Suprapubic skin (tissue), 4 donors: ENCODE results near the gene ZFAND6. TPM values are rescaled to one million over a fixed set of nuclear protein-coding genes. Genes with fewer than 3 reads are reported as not detected.
"Not testable (repeated sequence)": the region's sequence is repeated elsewhere in the genome, so short reads cannot be mapped to it uniquely, and the experiment has no call there.

Experiments
- DNase-seq, 2 donors: peaks; one replicate each; pipeline ENCODE4 v3.0.0-alpha.2; 2019; ENCODE audit warnings: low spot score in 2 of 2
- H3K27ac ChIP-seq: fragments of 200-600 bp; sonication (generic); one replicate; pipeline ENCODE4 v1.5.1; 2019
- H3K27me3 ChIP-seq: fragments of 200-600 bp; sonication (generic); one replicate; pipeline ENCODE4 v1.5.1; 2019
- H3K36me3 ChIP-seq: fragments of 200-600 bp; sonication (generic); one replicate; pipeline ENCODE4 v1.5.1; 2019
- H3K4me1 ChIP-seq: fragments of 200-600 bp; sonication (generic); one replicate; pipeline ENCODE4 v1.5.1; 2019
- H3K4me3 ChIP-seq: fragments of 200-600 bp; sonication (generic); one replicate; pipeline ENCODE4 v1.5.1; 2019; ENCODE audit warnings: mild to moderate bottlenecking
- H3K9me3 ChIP-seq: fragments of 200-600 bp; sonication (generic); one replicate; pipeline ENCODE4 v1.5.1; 2019
- EP300 ChIP-seq: sonication (generic); formaldehyde crosslinking; IDR thresholded peaks from one replicate; pipeline ENCODE4 v1.6.1; 2017; ENCODE audit warnings: antibody characterized with exemption
- POLR2A ChIP-seq, 2 donors: fragments of 450-650 bp; IDR thresholded peaks; one replicate each; pipeline ENCODE4 v1.6.1; 2017; ENCODE audit warnings: antibody characterized with exemption in 2 of 2, mild to moderate bottlenecking in 2 of 2, moderate library complexity in 2 of 2
- POLR2AphosphoS5 ChIP-seq, 3 donors: sonication (generic); formaldehyde crosslinking; IDR thresholded peaks; one replicate each; pipeline ENCODE4 v1.6.1; 2017; ENCODE audit warnings: antibody characterized with exemption in 3 of 3
- WGBS: methylation state at CpG from one replicate; pipeline ENCODE4 v1.1.5; 2018; 5-methylcytosine and 5-hydroxymethylcytosine counted together
- total RNA-seq, 4 donors: library from RNA; depleted of rRNA; stranded (reverse); fragments of >200 nt; gene quantifications; one replicate each; pipeline ENCODE4 v1.1.0, GENCODE V29; 2016
- TF ChIP-seq, protein P1 (sequence below), 2 donors: fragments of 200-600 bp in 1 of 2; fragments of 450-650 bp in 1 of 2; sonication (generic) in 1 of 2; IDR thresholded peaks; one replicate each; pipeline ENCODE4 v1.5.1; 2016 to 2019; ENCODE audit warnings: antibody characterized with exemption in 2 of 2, mild to moderate bottlenecking in 1 of 2, moderate library complexity in 1 of 2

Gene ZFAND6
- total RNA-seq, 4 donors from 2014 or later: 47.9 to 107 (median 80.9) TPM

- TF ChIP-seq, protein P1, sequence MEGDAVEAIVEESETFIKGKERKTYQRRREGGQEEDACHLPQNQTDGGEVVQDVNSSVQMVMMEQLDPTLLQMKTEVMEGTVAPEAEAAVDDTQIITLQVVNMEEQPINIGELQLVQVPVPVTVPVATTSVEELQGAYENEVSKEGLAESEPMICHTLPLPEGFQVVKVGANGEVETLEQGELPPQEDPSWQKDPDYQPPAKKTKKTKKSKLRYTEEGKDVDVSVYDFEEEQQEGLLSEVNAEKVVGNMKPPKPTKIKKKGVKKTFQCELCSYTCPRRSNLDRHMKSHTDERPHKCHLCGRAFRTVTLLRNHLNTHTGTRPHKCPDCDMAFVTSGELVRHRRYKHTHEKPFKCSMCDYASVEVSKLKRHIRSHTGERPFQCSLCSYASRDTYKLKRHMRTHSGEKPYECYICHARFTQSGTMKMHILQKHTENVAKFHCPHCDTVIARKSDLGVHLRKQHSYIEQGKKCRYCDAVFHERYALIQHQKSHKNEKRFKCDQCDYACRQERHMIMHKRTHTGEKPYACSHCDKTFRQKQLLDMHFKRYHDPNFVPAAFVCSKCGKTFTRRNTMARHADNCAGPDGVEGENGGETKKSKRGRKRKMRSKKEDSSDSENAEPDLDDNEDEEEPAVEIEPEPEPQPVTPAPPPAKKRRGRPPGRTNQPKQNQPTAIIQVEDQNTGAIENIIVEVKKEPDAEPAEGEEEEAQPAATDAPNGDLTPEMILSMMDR (IDR thresholded peaks at IDR 0.05): no peak
- TF ChIP-seq EP300: no peak
- no peak for TF ChIP-seq POLR2A (IDR thresholded peaks at IDR 0.05)
- no peak for TF ChIP-seq POLR2AphosphoS5 (IDR thresholded peaks at IDR 0.05)
- Histone ChIP-seq H3K9me3 (no peaks in the 10 kb centered on the region), H3K4me1 (no peaks in the 10 kb centered on the region), H3K27ac (no peak overlapping the region), H3K36me3 (no peaks in the 10 kb centered on the region), H3K27me3 (no peaks in the 10 kb centered on the region), H3K4me3 (no peak overlapping the region)
- 64% methylated on average over 1 of the region's 1 CpG for WGBS
- DNase-seq: no peak
Measured at GRCh38 chr15:80042568-80042967, 16.9 kb upstream of the ZFAND6 start.

DNA sequence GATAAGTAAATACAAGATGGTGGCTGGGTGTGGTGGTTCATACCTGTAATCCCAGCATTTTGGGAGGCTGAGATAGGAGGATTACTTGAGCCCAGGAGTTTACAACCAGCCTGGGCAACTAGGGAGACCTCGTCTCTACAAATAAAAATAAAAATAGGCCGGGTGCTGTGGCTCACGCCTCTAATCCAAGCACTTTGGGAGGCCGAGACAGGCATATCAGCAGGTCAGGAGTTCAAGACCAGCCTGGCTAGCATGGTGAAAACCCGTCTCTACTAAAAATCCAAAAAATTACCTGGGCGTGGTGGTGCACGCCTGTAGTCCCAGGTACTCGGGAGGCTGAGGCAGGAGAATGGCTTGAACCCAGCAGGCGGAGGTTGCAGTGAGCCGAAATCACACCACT lies 14.3 kb upstream of the ZFAND6 start:
- not testable (repeated sequence) for H3K4me1 ChIP-seq, H3K36me3 ChIP-seq, H3K27ac ChIP-seq, H3K9me3 ChIP-seq, DNase-seq, H3K27me3 ChIP-seq, H3K4me3 ChIP-seq
- WGBS: 96% methylated on average over 10 of the region's 10 CpGs

DNA sequence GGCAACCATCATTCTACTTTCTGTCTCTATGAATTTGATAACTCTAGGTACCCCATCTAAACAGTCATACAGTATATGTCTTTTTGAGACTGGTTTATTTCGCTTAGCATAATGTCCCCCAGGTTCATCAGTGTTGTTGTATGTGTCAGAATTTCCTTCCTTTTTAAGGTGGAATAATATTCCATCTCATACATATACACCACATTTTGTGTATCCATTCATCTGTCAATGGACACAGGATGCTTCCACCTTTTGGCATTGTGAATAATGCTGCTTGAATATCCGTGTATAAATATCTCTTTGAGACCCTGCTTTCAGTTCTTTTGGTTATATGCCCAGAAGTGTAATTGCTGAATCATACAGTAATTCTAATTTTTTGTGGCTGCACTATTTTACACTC lies 10.4 kb upstream of the ZFAND6 start:
- H3K4me3 ChIP-seq: no peak overlapping the region
- TF ChIP-seq, protein P1 (IDR thresholded peaks at IDR 0.05): no peak
- no peak for TF ChIP-seq POLR2A (IDR thresholded peaks at IDR 0.05)
- TF ChIP-seq POLR2AphosphoS5 (IDR thresholded peaks at IDR 0.05): no peak
- no peak for TF ChIP-seq EP300
- no peaks in the 10 kb centered on the region for H3K27me3 ChIP-seq
- no peaks in the 10 kb centered on the region for H3K9me3 ChIP-seq
- DNase-seq: no peak
- 41% methylated on average over 2 of the region's 2 CpGs for WGBS
- no peaks in the 10 kb centered on the region for H3K4me1 ChIP-seq
- H3K36me3 ChIP-seq: no peaks in the 10 kb centered on the region
- H3K27ac ChIP-seq: no peak overlapping the region

DNA sequence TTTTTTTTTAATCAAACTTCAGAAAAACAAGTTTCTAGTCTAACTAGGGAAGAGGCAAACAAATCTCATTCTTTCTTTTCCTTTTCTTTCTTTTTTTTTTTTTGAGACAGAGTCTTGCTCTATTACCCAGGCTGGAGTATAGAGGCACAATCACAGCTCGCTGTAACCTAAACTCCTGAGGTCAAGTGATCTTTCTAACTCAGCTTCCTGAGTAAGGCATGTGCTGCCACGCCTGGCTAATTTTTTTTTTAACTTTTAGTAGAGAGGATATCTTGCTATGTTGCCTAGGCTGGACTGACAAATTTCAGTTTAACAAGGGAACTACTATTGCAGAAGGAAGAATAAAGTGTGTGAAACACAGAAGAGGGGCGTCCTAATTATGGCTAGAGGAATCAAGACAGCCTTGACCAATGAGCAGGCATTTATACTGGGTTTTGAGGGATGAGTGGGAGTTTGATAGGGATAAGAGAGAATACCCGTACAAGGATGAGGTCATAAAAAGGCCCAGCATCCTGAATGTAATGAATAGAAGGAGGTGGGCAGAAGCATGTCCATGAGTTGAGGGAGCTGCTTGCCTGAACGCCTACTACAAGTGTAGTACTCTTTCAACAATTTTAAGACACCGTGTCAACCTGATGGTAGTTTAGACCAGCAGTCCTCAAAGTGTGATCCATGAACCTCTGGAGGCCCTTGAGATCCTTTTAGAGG lies 6.7 kb upstream of the ZFAND6 start:
- WGBS: 78% methylated on average over 6 of the region's 6 CpGs
- no peak overlapping the region for H3K4me3 ChIP-seq
- no peaks in the 10 kb centered on the region for H3K9me3 ChIP-seq
- DNase-seq: no peak
- no peak for TF ChIP-seq POLR2AphosphoS5 (IDR thresholded peaks at IDR 0.05)
- TF ChIP-seq, protein P1 (IDR thresholded peaks at IDR 0.05): no peak
- TF ChIP-seq EP300: no peak
- no peak for TF ChIP-seq POLR2A (IDR thresholded peaks at IDR 0.05)
- no peak overlapping the region for H3K27ac ChIP-seq
- H3K4me1 ChIP-seq: no peaks in the 10 kb centered on the region
- no peaks in the 10 kb centered on the region for H3K36me3 ChIP-seq
- no peaks in the 10 kb centered on the region for H3K27me3 ChIP-seq

DNA sequence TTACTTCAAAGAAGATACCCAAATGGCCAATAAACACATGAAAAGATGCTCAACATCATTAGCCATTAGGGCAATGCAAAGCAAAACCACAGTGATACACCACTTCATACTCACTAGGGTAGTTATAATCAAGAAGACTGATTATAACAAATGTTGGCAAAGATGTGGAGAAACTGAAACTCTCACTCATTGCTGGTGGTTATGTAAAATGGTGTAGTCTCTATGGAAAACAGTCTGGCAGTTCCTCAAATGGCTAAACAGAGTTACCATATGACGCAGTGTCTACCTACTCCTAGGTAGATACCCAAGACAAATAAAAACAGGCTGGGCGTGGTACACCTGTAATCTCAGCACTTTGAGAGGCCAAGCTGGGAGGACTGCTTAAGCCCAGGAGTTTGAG lies 3.5 kb upstream of the ZFAND6 start:
- Histone ChIP-seq H3K4me1 (peaks cover 12% of the 10 kb centered on the region), H3K27ac (no peak overlapping the region), H3K9me3 (no peaks in the 10 kb centered on the region), H3K36me3 (no peaks in the 10 kb centered on the region), H3K27me3 (no peaks in the 10 kb centered on the region), H3K4me3 (no peak overlapping the region)
- no peak for DNase-seq
- 88% methylated on average over 2 of the region's 2 CpGs for WGBS
- TF ChIP-seq POLR2A (IDR thresholded peaks at IDR 0.05) (no peak), POLR2AphosphoS5 (IDR thresholded peaks at IDR 0.05) (no peak)

- Histone ChIP-seq H3K27ac (no peak overlapping the region), H3K4me3 (no peak overlapping the region), H3K27me3 (no peaks in the 10 kb centered on the region), H3K36me3 (no peaks in the 10 kb centered on the region), H3K9me3 (no peaks in the 10 kb centered on the region), H3K4me1 (peaks cover 28% of the 10 kb centered on the region)
- no peak for DNase-seq
- TF ChIP-seq, protein P1 (IDR thresholded peaks at IDR 0.05): no peak
- TF ChIP-seq POLR2A (IDR thresholded peaks at IDR 0.05): no peak
- TF ChIP-seq EP300: no peak
- no peak for TF ChIP-seq POLR2AphosphoS5 (IDR thresholded peaks at IDR 0.05)
- 59% methylated on average over 6 of the region's 6 CpGs for WGBS
Measured at GRCh38 chr15:80058044-80058443, 1.4 kb upstream of the ZFAND6 start.
